GM19043 (cell line): ENCODE measurements around the gene JAGN1.

Source experiments
- ATAC-seq: cut with Tn5 transposase; IDR thresholded peaks from one replicate; pipeline ENCODE4 v1.9.1; 2021; ENCODE audit warnings: low read depth; ENCODE audit not compliant: unreplicated experiment

JAGN1 gene

DNA sequence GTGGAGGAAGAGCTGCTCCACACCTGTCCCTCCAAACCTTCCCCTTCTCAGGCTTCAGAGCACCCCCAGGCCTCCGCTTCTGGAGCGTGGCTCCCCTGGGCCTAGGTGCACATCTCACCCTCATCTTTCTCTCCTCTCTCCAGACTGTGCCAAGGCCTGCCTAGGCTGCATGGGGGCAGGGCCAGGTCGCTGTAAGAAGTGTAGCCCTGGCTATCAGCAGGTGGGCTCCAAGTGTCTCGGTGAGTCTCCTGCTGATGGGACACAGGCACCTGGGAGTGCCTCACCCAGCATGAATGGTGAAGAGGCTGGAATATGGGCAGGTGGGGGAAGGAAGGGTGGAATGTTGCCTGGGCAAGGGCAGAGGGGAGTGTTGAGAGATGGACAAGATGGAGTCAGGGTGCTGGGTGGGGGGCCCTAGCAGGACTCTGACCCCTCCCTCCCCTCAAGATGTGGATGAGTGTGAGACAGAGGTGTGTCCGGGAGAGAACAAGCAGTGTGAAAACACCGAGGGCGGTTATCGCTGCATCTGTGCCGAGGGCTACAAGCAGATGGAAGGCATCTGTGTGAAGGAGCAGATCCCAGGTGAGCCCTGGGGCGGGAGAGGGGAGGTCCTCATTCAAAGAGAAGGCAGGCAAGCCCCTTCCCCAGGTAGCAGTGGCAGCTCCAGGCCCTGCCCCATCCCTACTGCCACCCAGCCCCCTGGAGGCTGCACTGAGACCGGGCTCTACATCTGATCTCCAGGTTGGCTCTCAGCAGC is 52.7 kb downstream of the JAGN1 start:
- no peak for ATAC-seq
